H9 (cell line): ENCODE results near the gene ZCCHC8. TPM values are rescaled to one million over a fixed set of nuclear protein-coding genes. Genes with fewer than 3 reads are reported as not detected.
"Not testable (repeated sequence)": the region's sequence is repeated elsewhere in the genome, so short reads cannot be mapped to it uniquely, and the experiment has no call there.

ENCODE experiments used
- DNase-seq: peaks from one replicate; pipeline ENCODE4 v3.0.0-alpha.2; 2017
- H2AFZ ChIP-seq: one replicate; pipeline ENCODE4 v1.6.1; 2013; ENCODE audit warnings: mild to moderate bottlenecking, low read length, control low read depth, moderate library complexity
- H2AK5ac ChIP-seq: 2 replicates; pipeline ENCODE4 v1.6.1; 2013; ENCODE audit warnings: low read length, control low read depth, mixed read lengths; ENCODE audit not compliant: insufficient read length
- H2BK120ac ChIP-seq: one replicate; pipeline ENCODE4 v1.6.1; 2013; ENCODE audit warnings: low read depth, mild to moderate bottlenecking, low read length, control low read depth, inconsistent platforms; ENCODE audit not compliant: poor library complexity, severe bottlenecking
- H2BK12ac ChIP-seq: 2 replicates; pipeline ENCODE4 v1.6.1; 2013; ENCODE audit warnings: low read length, control low read depth, mixed read lengths, low read depth; ENCODE audit not compliant: insufficient read length
- H2BK15ac ChIP-seq: 2 replicates; pipeline ENCODE4 v1.6.1; 2013; ENCODE audit warnings: low read depth, low read length, control low read depth
- H2BK20ac ChIP-seq: one replicate; pipeline ENCODE4 v1.6.1; 2013; ENCODE audit warnings: low read depth, mild to moderate bottlenecking, low read length, control low read depth, inconsistent platforms; ENCODE audit not compliant: poor library complexity, severe bottlenecking
- H2BK5ac ChIP-seq: 2 replicates; pipeline ENCODE4 v1.6.1; 2013; ENCODE audit warnings: low read length, control low read depth, mixed read lengths; ENCODE audit not compliant: insufficient read length
- H3K14ac ChIP-seq: 2 replicates; pipeline ENCODE4 v1.6.1; 2013; ENCODE audit warnings: low read length, control low read depth; ENCODE audit not compliant: insufficient read depth
- H3K18ac ChIP-seq: 2 replicates; pipeline ENCODE4 v1.6.1; 2013; ENCODE audit warnings: low read depth, mild to moderate bottlenecking, mixed read lengths, low read length, control low read depth; ENCODE audit not compliant: insufficient read length
- H3K23ac ChIP-seq: 2 replicates; pipeline ENCODE4 v1.6.1; 2013; ENCODE audit warnings: low read length, control low read depth, mixed read lengths, low read depth; ENCODE audit not compliant: insufficient read length
- H3K23me2 ChIP-seq: 2 replicates; pipeline ENCODE4 v1.6.1; 2013; ENCODE audit warnings: low read depth, mild to moderate bottlenecking, mixed read lengths, low read length, control low read depth; ENCODE audit not compliant: insufficient read length, poor library complexity, severe bottlenecking
- H3K27ac ChIP-seq: 2 replicates; pipeline ENCODE4 v1.5.1; 2013; ENCODE audit warnings: low read length, control low read depth, mixed read lengths, low read depth; ENCODE audit not compliant: insufficient read length
- H3K27me3 ChIP-seq: 2 replicates; pipeline ENCODE4 v1.6.1; 2013; ENCODE audit warnings: low read length, control low read depth, inconsistent platforms; ENCODE audit not compliant: insufficient read depth
- H3K4ac ChIP-seq: 2 replicates; pipeline ENCODE4 v1.6.1; 2013; ENCODE audit warnings: low read depth, mild to moderate bottlenecking, control low read depth, inconsistent platforms, low read length, moderate library complexity
- H3K4me1 ChIP-seq: 2 replicates; pipeline ENCODE4 v1.6.1; 2013; ENCODE audit warnings: low read length, control low read depth, inconsistent platforms; ENCODE audit not compliant: insufficient read depth
- H3K4me2 ChIP-seq: 2 replicates; pipeline ENCODE4 v1.6.1; 2013; ENCODE audit warnings: low read length, control low read depth, mixed read lengths; ENCODE audit not compliant: insufficient read length, insufficient read depth
- H3K56ac ChIP-seq: 2 replicates; pipeline ENCODE4 v1.6.1; 2013; ENCODE audit warnings: low read depth, mild to moderate bottlenecking, mixed read lengths, low read length, control low read depth; ENCODE audit not compliant: insufficient read length
- H3K79me1 ChIP-seq: 2 replicates; pipeline ENCODE4 v1.6.1; 2013; ENCODE audit warnings: low read depth, mild to moderate bottlenecking, moderate library complexity, low read length, control low read depth, inconsistent platforms; ENCODE audit not compliant: insufficient read depth, poor library complexity, severe bottlenecking
- H3K79me2 ChIP-seq: 2 replicates; pipeline ENCODE4 v1.6.1; 2013; ENCODE audit warnings: low read length, control low read depth, inconsistent platforms; ENCODE audit not compliant: insufficient read depth
- H3K9ac ChIP-seq: 2 replicates; pipeline ENCODE4 v1.6.1; 2013; ENCODE audit warnings: low read length, control low read depth, mixed read lengths; ENCODE audit not compliant: insufficient read length; ENCODE audit errors: extremely low read depth
- H3K9me3 ChIP-seq: one replicate; pipeline ENCODE4 v1.6.1; 2013; ENCODE audit warnings: low read depth, low read length, inconsistent platforms; ENCODE audit not compliant: control insufficient read depth
- H3T11ph ChIP-seq: one replicate; pipeline ENCODE4 v1.6.1; 2013; ENCODE audit warnings: mild to moderate bottlenecking, low read length, control low read depth, inconsistent platforms
- H4K20me1 ChIP-seq: one replicate; pipeline ENCODE4 v1.6.1; 2013; ENCODE audit not compliant: control insufficient read depth, insufficient read length, insufficient read depth
- H4K5ac ChIP-seq: 2 replicates; pipeline ENCODE4 v1.6.1; 2013; ENCODE audit warnings: low read depth, mild to moderate bottlenecking, mixed read lengths, low read length, control low read depth; ENCODE audit not compliant: insufficient read length
- H4K8ac ChIP-seq: replicated peaks from 2 replicates; pipeline ENCODE4 v1.6.1; 2013; ENCODE audit warnings: low read length, control low read depth, mixed read lengths, low read depth; ENCODE audit not compliant: insufficient read length
- H4K91ac ChIP-seq: 2 replicates; pipeline ENCODE4 v1.6.1; 2013; ENCODE audit warnings: low read depth, mild to moderate bottlenecking, moderate library complexity, mixed read lengths, low read length, control low read depth; ENCODE audit not compliant: insufficient read length
- H3K27ac Mint-ChIP-seq, 3 experiments: 2 replicates in 2 of 3; 3 replicates in 1 of 3; pipeline ENCODE4 v1.8.0; 2020 to 2021; ENCODE audit warnings: mixed read lengths in 3 of 3, mild to moderate bottlenecking in 1 of 3, moderate library complexity in 1 of 3
- H3K27me3 Mint-ChIP-seq: 2 replicates; pipeline ENCODE4 v1.8.0; 2021; ENCODE audit warnings: low read depth, mild to moderate bottlenecking, moderate library complexity, mixed read lengths
- H3K36me3 Mint-ChIP-seq, 3 experiments: 2 replicates in 2 of 3; 3 replicates in 1 of 3; pipeline ENCODE4 v1.8.0; 2020 to 2021; ENCODE audit warnings: low read depth in 3 of 3, mixed read lengths in 3 of 3; ENCODE audit not compliant: insufficient read depth in 1 of 3
- H3K4me1 Mint-ChIP-seq, 2 experiments: 2 replicates each; pipeline ENCODE4 v1.8.0; 2020; ENCODE audit warnings: mixed read lengths in 2 of 2
- H3K4me3 Mint-ChIP-seq, 2 experiments: 2 replicates in 1 of 2; 3 replicates in 1 of 2; pipeline ENCODE4 v1.8.0; 2020 to 2021; ENCODE audit warnings: mild to moderate bottlenecking in 2 of 2, mixed read lengths in 2 of 2, moderate library complexity in 1 of 2
- H3K9me3 Mint-ChIP-seq, 2 experiments: 2 replicates in 1 of 2; 3 replicates in 1 of 2; pipeline ENCODE4 v1.8.0; 2020; ENCODE audit warnings: mild to moderate bottlenecking in 2 of 2, mixed read lengths in 2 of 2, moderate library complexity in 1 of 2
- WGBS: extraction: QIAGEN DNeasy Blood & Tissue Kit; methylation state at CpG from one replicate; pipeline ENCODE4 v1.1.7; 2013; ENCODE audit warnings: missing lambda C conversion rate, low lambda C conversion rate, mixed read lengths; ENCODE audit not compliant: insufficient read length; ENCODE audit errors: extremely low coverage; 5-methylcytosine and 5-hydroxymethylcytosine counted together
- total RNA-seq: library from RNA; stranded (reverse); gene quantifications from 2 replicates; pipeline ENCODE4 v1.2.1, GENCODE V29; 2021
- TF ChIP-seq, protein P1 (sequence below): fragments of 200-600 bp; sonication (generic); conservative IDR thresholded peaks from 3 replicates; pipeline ENCODE4 v1.8.0; 2021; ENCODE audit warnings: antibody characterized with exemption, mild to moderate bottlenecking

The ZCCHC8 gene
- total RNA-seq, 1 experiment from 2014 or later: 37.3 TPM

DNA sequence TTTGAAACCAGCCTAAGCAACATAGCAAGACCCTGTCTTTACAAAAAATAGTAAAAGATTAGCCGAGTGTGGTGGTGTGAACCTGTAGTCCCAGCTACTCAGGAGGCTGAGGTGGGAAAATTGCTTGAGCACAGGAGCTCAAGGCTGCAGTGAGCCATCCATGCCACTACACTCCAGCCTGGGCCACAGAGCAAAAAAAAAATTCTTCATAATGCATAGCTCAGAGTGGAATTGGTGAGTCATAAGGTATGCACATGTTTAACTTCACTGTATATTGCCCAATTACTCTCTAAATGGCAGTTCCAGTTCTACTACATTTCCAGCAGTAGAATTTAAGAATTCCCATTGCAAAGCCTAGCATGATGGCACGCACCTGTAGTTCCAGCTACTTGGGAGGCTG lies 51.4 kb downstream of the ZCCHC8 start:
- H3K27me3 Mint-ChIP-seq: no peaks in the 10 kb centered on the region
- Histone ChIP-seq H3K9ac (no peak overlapping the region), H3K23me2 (no peaks in the 10 kb centered on the region)

DNA sequence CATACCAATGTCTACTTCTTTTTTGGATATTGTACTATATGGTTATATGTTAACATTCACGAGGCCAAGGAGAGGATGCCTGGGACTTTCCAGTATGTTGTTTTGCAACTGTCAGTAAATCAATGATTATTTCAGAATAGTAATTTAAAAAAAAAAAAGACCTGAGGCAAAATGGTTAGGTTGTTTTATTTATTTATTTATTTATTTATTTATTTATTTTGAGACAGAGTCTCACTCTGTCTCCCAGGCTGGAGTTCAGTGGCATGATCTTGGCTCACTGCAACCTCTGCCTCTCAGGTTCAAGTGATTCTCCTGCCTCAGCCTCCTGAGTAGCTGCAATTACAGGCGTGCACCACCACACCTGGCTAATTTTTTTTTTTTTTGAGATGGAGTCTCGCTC lies 52.9 kb downstream of the ZCCHC8 start:
- not testable (repeated sequence) for H3K9me3 ChIP-seq, H2BK12ac ChIP-seq, H3K14ac ChIP-seq, H2BK20ac ChIP-seq, H3K23me2 ChIP-seq, H3K36me3 Mint-ChIP-seq, H2BK15ac ChIP-seq, H2AFZ ChIP-seq, H3T11ph ChIP-seq, H3K4me2 ChIP-seq, H4K8ac ChIP-seq, H2BK5ac ChIP-seq, H3K23ac ChIP-seq, DNase-seq, H4K91ac ChIP-seq, H2AK5ac ChIP-seq, H3K9me3 Mint-ChIP-seq, H2BK120ac ChIP-seq, H3K4ac ChIP-seq, H3K27ac ChIP-seq, H3K9ac ChIP-seq, H3K27me3 ChIP-seq, H3K27me3 Mint-ChIP-seq, H3K79me2 ChIP-seq, H3K4me1 Mint-ChIP-seq, H3K4me1 ChIP-seq, H3K4me3 Mint-ChIP-seq, H3K27ac Mint-ChIP-seq, H3K18ac ChIP-seq, H3K79me1 ChIP-seq, H4K20me1 ChIP-seq, H3K56ac ChIP-seq, H4K5ac ChIP-seq
- no CpG with 5 or more reads among the region's 3 CpGs for WGBS

More for the DNA sequence above, 51.4 kb downstream of the ZCCHC8 start:
- Histone ChIP-seq H3K27ac (no peak overlapping the region), H3K9me3 (no peaks in the 10 kb centered on the region), H3K79me2 (no peaks in the 10 kb centered on the region), H2AFZ (no peak overlapping the region), H3K14ac (no peak overlapping the region), H4K5ac (no peak overlapping the region), H3K4ac (no peak overlapping the region), H4K91ac (no peak overlapping the region), H2BK20ac (no peak overlapping the region), H2BK12ac (no peak overlapping the region), H3K79me1 (no peaks in the 10 kb centered on the region), H4K8ac (no peak overlapping the region), H2BK15ac (no peak overlapping the region), H3K18ac (no peak overlapping the region), H2BK5ac (no peak overlapping the region), H3K27me3 (no peaks in the 10 kb centered on the region), H3K4me1 (no peaks in the 10 kb centered on the region), H2BK120ac (no peak overlapping the region), H2AK5ac (no peak overlapping the region), H3K56ac (no peak overlapping the region), H3K23ac (no peak overlapping the region), H3T11ph (no peak overlapping the region), H3K4me2 (no peak overlapping the region), H4K20me1 (no peaks in the 10 kb centered on the region)
- Mint-ChIP-seq H3K4me3 (no peak overlapping the region), H3K9me3 (no peaks in the 10 kb centered on the region), H3K36me3 (no peaks in the 10 kb centered on the region), H3K27ac (no peak overlapping the region; a peak in 1 of 7 replicates), H3K4me1 (peaks cover 2 to 4% of the 10 kb centered on the region in 2 experiments; a peak in 3 of 4 replicates)
- no peak for DNase-seq
- no CpG with 5 or more reads among the region's 2 CpGs for WGBS
- TF ChIP-seq, protein P1, sequence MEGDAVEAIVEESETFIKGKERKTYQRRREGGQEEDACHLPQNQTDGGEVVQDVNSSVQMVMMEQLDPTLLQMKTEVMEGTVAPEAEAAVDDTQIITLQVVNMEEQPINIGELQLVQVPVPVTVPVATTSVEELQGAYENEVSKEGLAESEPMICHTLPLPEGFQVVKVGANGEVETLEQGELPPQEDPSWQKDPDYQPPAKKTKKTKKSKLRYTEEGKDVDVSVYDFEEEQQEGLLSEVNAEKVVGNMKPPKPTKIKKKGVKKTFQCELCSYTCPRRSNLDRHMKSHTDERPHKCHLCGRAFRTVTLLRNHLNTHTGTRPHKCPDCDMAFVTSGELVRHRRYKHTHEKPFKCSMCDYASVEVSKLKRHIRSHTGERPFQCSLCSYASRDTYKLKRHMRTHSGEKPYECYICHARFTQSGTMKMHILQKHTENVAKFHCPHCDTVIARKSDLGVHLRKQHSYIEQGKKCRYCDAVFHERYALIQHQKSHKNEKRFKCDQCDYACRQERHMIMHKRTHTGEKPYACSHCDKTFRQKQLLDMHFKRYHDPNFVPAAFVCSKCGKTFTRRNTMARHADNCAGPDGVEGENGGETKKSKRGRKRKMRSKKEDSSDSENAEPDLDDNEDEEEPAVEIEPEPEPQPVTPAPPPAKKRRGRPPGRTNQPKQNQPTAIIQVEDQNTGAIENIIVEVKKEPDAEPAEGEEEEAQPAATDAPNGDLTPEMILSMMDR: no peak
